Fibroblast of lung (primary cell): Measurements from ENCODE around the gene AGPAT1.

ENCODE experiments used
- EZH2 ChIP-seq: IDR thresholded peaks from 2 replicates; pipeline ENCODE4 v1.5.1; 2012; ENCODE audit warnings: low read length, control low read depth, mild to moderate bottlenecking; ENCODE audit errors: missing control alignments
- TF ChIP-seq, protein P1 (sequence below), 2 donors: IDR thresholded peaks in 1 of 2; conservative IDR thresholded peaks in 1 of 2; 1 replicate in 1 of 2; 2 replicates in 1 of 2; pipeline ENCODE4 v1.5.1; 2011 to 2012; ENCODE audit warnings: low read length in 2 of 2, control low read depth in 1 of 2, inconsistent platforms in 1 of 2, low read depth in 1 of 2, mild to moderate bottlenecking in 1 of 2

DNA sequence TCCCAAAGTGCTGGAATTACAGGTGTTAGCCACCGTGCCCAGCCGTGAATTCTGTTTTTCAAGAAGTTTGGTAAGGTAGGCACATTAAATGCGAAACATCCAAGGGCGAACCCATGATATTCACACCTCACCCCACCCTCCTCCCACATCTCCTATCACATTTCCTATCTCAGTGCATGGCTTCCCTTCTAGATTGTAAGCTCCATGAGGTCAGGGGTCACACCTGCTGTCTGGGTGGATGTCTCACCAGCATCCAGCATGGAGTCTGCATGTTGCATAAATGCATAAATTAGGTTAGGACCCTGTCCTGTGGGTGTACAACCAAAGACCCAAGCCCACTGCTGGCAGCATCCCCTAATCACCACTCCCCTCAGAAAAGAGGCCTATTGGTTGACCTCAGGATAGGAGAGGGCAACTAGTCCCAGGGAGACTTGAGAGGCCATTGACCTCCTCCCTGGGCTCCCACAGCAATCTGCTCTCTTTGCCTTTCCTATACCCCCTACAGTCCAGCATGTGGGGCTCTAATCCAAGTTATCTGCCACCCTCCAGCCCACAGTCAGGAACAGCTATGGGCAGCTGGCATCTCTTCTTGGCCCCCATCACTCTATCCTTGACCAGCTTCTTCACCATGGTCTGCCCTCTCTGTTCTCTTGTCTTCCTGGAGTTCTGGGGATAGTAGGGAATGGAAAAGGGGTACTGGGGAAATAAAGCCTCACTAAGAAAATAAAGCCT, 28.3 kb downstream of the AGPAT1 start:
- TF ChIP-seq, protein P1, sequence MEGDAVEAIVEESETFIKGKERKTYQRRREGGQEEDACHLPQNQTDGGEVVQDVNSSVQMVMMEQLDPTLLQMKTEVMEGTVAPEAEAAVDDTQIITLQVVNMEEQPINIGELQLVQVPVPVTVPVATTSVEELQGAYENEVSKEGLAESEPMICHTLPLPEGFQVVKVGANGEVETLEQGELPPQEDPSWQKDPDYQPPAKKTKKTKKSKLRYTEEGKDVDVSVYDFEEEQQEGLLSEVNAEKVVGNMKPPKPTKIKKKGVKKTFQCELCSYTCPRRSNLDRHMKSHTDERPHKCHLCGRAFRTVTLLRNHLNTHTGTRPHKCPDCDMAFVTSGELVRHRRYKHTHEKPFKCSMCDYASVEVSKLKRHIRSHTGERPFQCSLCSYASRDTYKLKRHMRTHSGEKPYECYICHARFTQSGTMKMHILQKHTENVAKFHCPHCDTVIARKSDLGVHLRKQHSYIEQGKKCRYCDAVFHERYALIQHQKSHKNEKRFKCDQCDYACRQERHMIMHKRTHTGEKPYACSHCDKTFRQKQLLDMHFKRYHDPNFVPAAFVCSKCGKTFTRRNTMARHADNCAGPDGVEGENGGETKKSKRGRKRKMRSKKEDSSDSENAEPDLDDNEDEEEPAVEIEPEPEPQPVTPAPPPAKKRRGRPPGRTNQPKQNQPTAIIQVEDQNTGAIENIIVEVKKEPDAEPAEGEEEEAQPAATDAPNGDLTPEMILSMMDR (conservative IDR thresholded peaks at IDR 0.05 in 1 of 2, IDR thresholded peaks at IDR 0.05 in 1 of 2; ENCODE audit: low read depth in 1 of 2, low read length in 2 of 2), result no peak
- TF ChIP-seq EZH2, result no peak
